ENCODE measurements around the gene CCL1. TPM values are rescaled to one million over a fixed set of nuclear protein-coding genes. Genes with fewer than 3 reads are reported as not detected.

Gene CCL1
- not detected in 2 replicates for total RNA-seq

- no peak for DNase-seq (ENCODE audit: low read depth in 2 of 2)
Measured at GRCh38 chr17:34363183-34363661, at the start of gene CCL1. TSS of gene CCL1 (minus strand) at chr17:34363233. CDS start at chr17:34363161, 72 bp downstream.

GRCh38 chr17:34412534-34412933 lies 49.5 kb upstream of the CCL1 start:
- peak in 1 of 2 donors; percentile 62 for DNase-seq (ENCODE audit: low read depth in 2 of 2)

GRCh38 chr17:34411646-34412421 lies 48.8 kb upstream of the CCL1 start:
- DNase-seq (ENCODE audit: low read depth in 2 of 2): no peak

- DNase-seq (ENCODE audit: low read depth in 2 of 2): no peak
Measured at GRCh38 chr17:34409352-34409751, 46.3 kb upstream of the CCL1 start.

- DNase-seq (ENCODE audit: low read depth in 2 of 2): no peak
Measured at GRCh38 chr17:34408439-34408838, 45.4 kb upstream of the CCL1 start.

- peak in 1 of 2 donors; percentile 51 for DNase-seq (ENCODE audit: low read depth in 2 of 2)
Measured at GRCh38 chr17:34406226-34406625, 43.2 kb upstream of the CCL1 start.

- DNase-seq (ENCODE audit: low read depth in 2 of 2): no peak
Measured at GRCh38 chr17:34403006-34403405, 40.0 kb upstream of the CCL1 start.

GRCh38 chr17:34401165-34401564 lies 38.1 kb upstream of the CCL1 start:
- DNase-seq (ENCODE audit: low read depth in 2 of 2): no peak

- DNase-seq (ENCODE audit: low read depth in 2 of 2): no peak
Measured at GRCh38 chr17:34400301-34400931, 37.4 kb upstream of the CCL1 start.

GRCh38 chr17:34399725-34400124 lies 36.7 kb upstream of the CCL1 start:
- DNase-seq (ENCODE audit: low read depth in 2 of 2): no peak

GRCh38 chr17:34398990-34399389 lies 36.0 kb upstream of the CCL1 start:
- peak in 1 of 2 donors; percentile 22 for DNase-seq (ENCODE audit: low read depth in 2 of 2)

- DNase-seq (ENCODE audit: low read depth in 2 of 2): no peak
Measured at GRCh38 chr17:34397265-34397664, 34.2 kb upstream of the CCL1 start.

GRCh38 chr17:34393401-34393800 lies 30.4 kb upstream of the CCL1 start:
- DNase-seq (ENCODE audit: low read depth in 2 of 2): no peak

- DNase-seq (ENCODE audit: low read depth in 2 of 2): no peak
Measured at GRCh38 chr17:34391241-34391640, 28.2 kb upstream of the CCL1 start.

- DNase-seq (ENCODE audit: low read depth in 2 of 2): no peak
Measured at GRCh38 chr17:34390649-34391048, 27.6 kb upstream of the CCL1 start.

GRCh38 chr17:34389126-34389750 lies 26.2 kb upstream of the CCL1 start:
- DNase-seq (ENCODE audit: low read depth in 2 of 2): no peak

GRCh38 chr17:34387566-34387965 lies 24.5 kb upstream of the CCL1 start:
- DNase-seq (ENCODE audit: low read depth in 2 of 2): no peak

- DNase-seq (ENCODE audit: low read depth in 2 of 2): peak; percentile 26 to 46
Measured at GRCh38 chr17:34386697-34387550, 23.9 kb upstream of the CCL1 start.

GRCh38 chr17:34386343-34386696 lies 23.3 kb upstream of the CCL1 start:
- DNase-seq (ENCODE audit: low read depth in 2 of 2): no peak

GRCh38 chr17:34384822-34385605 lies 22.0 kb upstream of the CCL1 start:
- DNase-seq (ENCODE audit: low read depth in 2 of 2): no peak

- peak in 1 of 2 donors; percentile 35 for DNase-seq (ENCODE audit: low read depth in 2 of 2)
Measured at GRCh38 chr17:34384271-34384670, 21.2 kb upstream of the CCL1 start.
